IMR-90 (cell line): ENCODE results near the gene LHX5. TPM values are rescaled to one million over a fixed set of nuclear protein-coding genes. Genes with fewer than 3 reads are reported as not detected.

ENCODE experiments used
- ATAC-seq: fragments of 200-7000 bp; cut with Tn5 transposase; 2 replicates; pipeline ENCODE4 v1.9.1; 2020; ENCODE audit warnings: low read depth, mild to moderate bottlenecking, moderate library complexity
- BruUV-seq: library from RNA; stranded (reverse); fragments of 400-500 nt; replicated peaks from 2 replicates; lab custom pipeline; 2021; lab: Mats Ljungman, UMichigan
- CTCF ChIA-PET: fragments of 300-600 bp; formaldehyde crosslinking; extraction: SDS; loops from one replicate; lab custom pipeline; 2021; ENCODE audit warnings: antibody characterized with exemption; lab: Yijun Ruan, JAX
- POLR2A ChIA-PET: fragments of 300-600 bp; sonication (Branson Sonifier 250); formaldehyde crosslinking; loops from one replicate; lab custom pipeline; 2022; ENCODE audit warnings: antibody characterized with exemption; ENCODE audit not compliant: unreplicated experiment; lab: Charles Lee
- DNase-seq: peaks from one replicate; pipeline ENCODE4 v3.0.0; 2013
- H2AFZ ChIP-seq: replicated peaks from 2 replicates; pipeline ENCODE3; 2013; ENCODE audit warnings: low read length, mild to moderate bottlenecking; ENCODE audit not compliant: poor library complexity
- H2AK5ac ChIP-seq: 2 replicates; pipeline ENCODE4 v1.6.1; 2013; ENCODE audit warnings: low read depth, low read length, inconsistent platforms
- H2AK9ac ChIP-seq: replicated peaks from 2 replicates; pipeline ENCODE3; 2013; ENCODE audit warnings: mild to moderate bottlenecking, low read depth, low read length, moderate library complexity; ENCODE audit not compliant: poor library complexity
- H2BK120ac ChIP-seq: 2 replicates; pipeline ENCODE4 v1.6.1; 2013; ENCODE audit warnings: low read depth, low read length, inconsistent platforms
- H2BK15ac ChIP-seq: 3 replicates; pipeline ENCODE4 v1.6.1; 2013; ENCODE audit warnings: low read depth, low read length, inconsistent platforms
- H2BK20ac ChIP-seq: 2 replicates; pipeline ENCODE4 v1.6.1; 2013; ENCODE audit warnings: low read depth, mild to moderate bottlenecking, inconsistent platforms, low read length, moderate library complexity
- H2BK5ac ChIP-seq: 2 replicates; pipeline ENCODE4 v1.6.1; 2013; ENCODE audit warnings: mild to moderate bottlenecking, low read depth, low read length, inconsistent platforms; ENCODE audit not compliant: poor library complexity, severe bottlenecking
- H3K14ac ChIP-seq: replicated peaks from 2 replicates; pipeline ENCODE4 v1.6.1; 2013; ENCODE audit warnings: low read depth, low read length, inconsistent platforms
- H3K18ac ChIP-seq: 2 replicates; pipeline ENCODE4 v1.6.1; 2013; ENCODE audit warnings: low read depth, low read length, control low read depth
- H3K23ac ChIP-seq: 2 replicates; pipeline ENCODE4 v1.6.1; 2013; ENCODE audit warnings: low read depth, low read length, inconsistent platforms
- H3K27ac ChIP-seq: 2 replicates; pipeline ENCODE4 v1.5.1; 2013; ENCODE audit warnings: mild to moderate bottlenecking, control low read depth, low read length; ENCODE audit not compliant: insufficient read depth
- H3K27me3 ChIP-seq: 2 replicates; pipeline ENCODE4 v1.6.1; 2013; ENCODE audit warnings: low read length; ENCODE audit not compliant: control insufficient read depth, insufficient read depth
- H3K36me3 ChIP-seq: 2 replicates; pipeline ENCODE4 v1.6.1; 2013; ENCODE audit warnings: low read length, mixed read lengths; ENCODE audit not compliant: control insufficient read depth, insufficient read depth
- H3K4ac ChIP-seq: 2 replicates; pipeline ENCODE4 v1.6.1; 2013; ENCODE audit warnings: low read depth, low read length, inconsistent platforms
- H3K4me1 ChIP-seq: 2 replicates; pipeline ENCODE4 v1.6.1; 2013; ENCODE audit warnings: low read length, mixed read lengths; ENCODE audit not compliant: control insufficient read depth, insufficient read depth
- H3K4me2 ChIP-seq: 2 replicates; pipeline ENCODE4 v1.6.1; 2013; ENCODE audit warnings: low read depth, mild to moderate bottlenecking, control low read depth, low read length, moderate library complexity
- H3K4me3 ChIP-seq: 2 replicates; pipeline ENCODE4 v1.5.1; 2013; ENCODE audit warnings: low read depth, mild to moderate bottlenecking, control low read depth, low read length, moderate library complexity; ENCODE audit not compliant: insufficient read depth
- H3K56ac ChIP-seq: 2 replicates; pipeline ENCODE4 v1.6.1; 2013; ENCODE audit warnings: low read length, inconsistent platforms; ENCODE audit not compliant: insufficient read depth; ENCODE audit errors: extremely low read depth
- H3K79me1 ChIP-seq, 2 experiments: 2 replicates each; pipeline ENCODE4 v1.6.1; 2013; ENCODE audit warnings: low read length in 2 of 2, inconsistent platforms in 1 of 2, low read depth in 1 of 2
- H3K9ac ChIP-seq: 2 replicates; pipeline ENCODE4 v1.6.1; 2013; ENCODE audit warnings: low read depth, low read length, control low read depth
- H3K9me1 ChIP-seq: 2 replicates; pipeline ENCODE4 v1.6.1; 2013; ENCODE audit warnings: low read length, inconsistent platforms; ENCODE audit not compliant: insufficient read depth
- H3K9me3 ChIP-seq: 2 replicates; pipeline ENCODE4 v1.6.1; 2013; ENCODE audit warnings: low read length; ENCODE audit not compliant: control insufficient read depth, insufficient read depth
- H4K20me1 ChIP-seq: 2 replicates; pipeline ENCODE4 v1.6.1; 2013; ENCODE audit warnings: low read length, inconsistent platforms; ENCODE audit not compliant: insufficient read depth
- H4K5ac ChIP-seq: 2 replicates; pipeline ENCODE4 v1.6.1; 2013; ENCODE audit warnings: mild to moderate bottlenecking, low read depth, low read length, control low read depth
- H4K8ac ChIP-seq, 2 experiments: 2 replicates each; pipeline ENCODE4 v1.6.1; 2013; ENCODE audit warnings: low read depth in 2 of 2, low read length in 2 of 2, control low read depth in 1 of 2, inconsistent platforms in 1 of 2
- H4K91ac ChIP-seq: 2 replicates; pipeline ENCODE4 v1.6.1; 2013; ENCODE audit warnings: low read depth, low read length, inconsistent platforms; ENCODE audit not compliant: insufficient read depth
- BHLHE40 ChIP-seq: fragments of 150-350 bp; IDR thresholded peaks from 2 replicates; pipeline ENCODE4 v1.6.1; 2016; ENCODE audit warnings: mild to moderate bottlenecking, low read depth, low read length
- CEBPB ChIP-seq: IDR thresholded peaks from 2 replicates; pipeline ENCODE4 v1.6.1; 2012; ENCODE audit warnings: low read depth, low read length, improper control_type of control experiment
- CHD1 ChIP-seq: IDR thresholded peaks from 2 replicates; pipeline ENCODE4 v1.6.1; 2012; ENCODE audit warnings: low read depth, low read length, improper control_type of control experiment
- CTCF ChIP-seq: conservative IDR thresholded peaks from 2 replicates; pipeline ENCODE4 v1.5.1; 2012; ENCODE audit warnings: mild to moderate bottlenecking, low read depth, low read length, improper control_type of control experiment
- ELK1 ChIP-seq: fragments of 150-350 bp; IDR thresholded peaks from 2 replicates; pipeline ENCODE4 v1.6.1; 2016; ENCODE audit warnings: low read depth, mild to moderate bottlenecking, low read length, moderate library complexity, borderline replicate concordance
- FOS ChIP-seq: fragments of 150-350 bp; IDR thresholded peaks from 2 replicates; pipeline ENCODE4 v1.6.1; 2016; ENCODE audit warnings: low read depth, low read length
- MAFK ChIP-seq: IDR thresholded peaks from 2 replicates; pipeline ENCODE4 v1.6.1; 2012; ENCODE audit warnings: low read depth, low read length, improper control_type of control experiment
- MAZ ChIP-seq: IDR thresholded peaks from 2 replicates; pipeline ENCODE4 v1.6.1; 2012; ENCODE audit warnings: low read depth, mild to moderate bottlenecking, low read length, improper control_type of control experiment, moderate library complexity, borderline replicate concordance
- MXI1 ChIP-seq: IDR thresholded peaks from 2 replicates; pipeline ENCODE4 v1.6.1; 2012; ENCODE audit warnings: low read depth, mild to moderate bottlenecking, low read length, moderate library complexity, borderline replicate concordance
- NFE2L2 ChIP-seq: fragments of 150-350 bp; IDR thresholded peaks from 2 replicates; pipeline ENCODE4 v1.6.1; 2016; ENCODE audit warnings: low read depth, mild to moderate bottlenecking, low read length
- POLR2A ChIP-seq: IDR thresholded peaks from 2 replicates; pipeline ENCODE4 v1.6.1; 2012; ENCODE audit warnings: mild to moderate bottlenecking, low read depth, low read length
- RAD21 ChIP-seq: IDR thresholded peaks from 2 replicates; pipeline ENCODE4 v1.6.1; 2012; ENCODE audit warnings: low read length, improper control_type of control experiment
- RCOR1 ChIP-seq: IDR thresholded peaks from 2 replicates; pipeline ENCODE4 v1.6.1; 2012; ENCODE audit warnings: mild to moderate bottlenecking, low read length, improper control_type of control experiment; ENCODE audit not compliant: insufficient replicate concordance
- RFX5 ChIP-seq: IDR thresholded peaks from 2 replicates; pipeline ENCODE4 v1.8.0; 2012; ENCODE audit warnings: low read depth, mild to moderate bottlenecking, low read length, moderate library complexity
- SMC3 ChIP-seq: fragments of 150-350 bp; IDR thresholded peaks from 2 replicates; pipeline ENCODE4 v1.6.1; 2016; ENCODE audit warnings: low read depth, mild to moderate bottlenecking, antibody characterized with exemption, low read length, moderate library complexity
- USF2 ChIP-seq: fragments of 150-350 bp; IDR thresholded peaks from 2 replicates; pipeline ENCODE4 v1.6.1; 2017; ENCODE audit warnings: mild to moderate bottlenecking, antibody characterized with exemption, low read length, low read depth
- WGBS, 2 experiments: methylation state at CpG; one replicate each; pipeline versions ENCODE4 v1.1.5 to v1.1.7; 2013; ENCODE audit warnings: missing lambda C conversion rate in 2 of 2; ENCODE audit not compliant: insufficient read length in 1 of 2; ENCODE audit errors: extremely low coverage in 2 of 2; 5-methylcytosine and 5-hydroxymethylcytosine counted together
- dilution Hi-C: fragments of 300-500 bp; cut with HindIII; formaldehyde crosslinking; loops from one replicate; pipeline ENCODE4 v1.14.3; 2018; ENCODE audit warnings: low sequenced_read_pairs; ENCODE audit not compliant: unreplicated experiment
- in situ Hi-C: fragments of 300-500 bp; cut with MboI; formaldehyde crosslinking; loops from 3 replicates; pipeline ENCODE4 v1.14.3; 2019; ENCODE audit warnings: low sequenced_read_pairs, inconsistent platforms, mixed read lengths
- intact Hi-C: fragments of 100-400 bp; cut with micrococcal nuclease; formaldehyde crosslinking; loops from 2 replicates; pipeline ENCODE4 v1.10.0; 2022
- polyA plus RNA-seq, 3 experiments: library from polyadenylated mRNA; depleted of rRNA; stranded (reverse); fragments of >200 nt; gene quantifications; 2 replicates each; pipeline ENCODE4 v1.2.3, GENCODE V29; 2012; ENCODE audit warnings: low replicate concordance in 1 of 3
- total RNA-seq: library from RNA; depleted of rRNA; stranded (reverse); fragments of >200 nt; gene quantifications from 2 replicates; pipeline ENCODE4 v1.2.3, GENCODE V29; 2012

The LHX5 gene
- total and polyA plus RNA-seq, 2 of the 4 experiments (the other 2 are of a cell fraction): not detected

GRCh38 chr12:113506867-113507266 is 35.2 kb upstream of the LHX5 start:
- Histone ChIP-seq H3K56ac (no peak overlapping the region), H3K36me3 (no peaks in the 10 kb centered on the region), H3K4ac (no peak overlapping the region), H3K79me1 (no peaks in the 10 kb centered on the region), H3K4me3 (no peak overlapping the region), H4K8ac (no peak overlapping the region), H4K91ac (no peak overlapping the region), H3K23ac (no peak overlapping the region), H3K27ac (no peak overlapping the region), H2AK9ac (no peak overlapping the region), H4K20me1 (no peaks in the 10 kb centered on the region), H3K9me1 (no peaks in the 10 kb centered on the region), H2BK15ac (no peak overlapping the region), H4K5ac (no peak overlapping the region), H3K9me3 (no peaks in the 10 kb centered on the region), H3K4me2 (no peak overlapping the region), H2BK5ac (no peak overlapping the region), H2AK5ac (no peak overlapping the region), H3K14ac (no peak overlapping the region), H2AFZ (no peak overlapping the region), H2BK120ac (no peak overlapping the region), H3K18ac (no peak overlapping the region), H3K9ac (no peak overlapping the region), H3K27me3 (no peaks in the 10 kb centered on the region), H3K4me1 (no peaks in the 10 kb centered on the region), H2BK20ac (no peak overlapping the region)
- dilution Hi-C loops (no loop called here), in situ Hi-C loops (no loop called here), intact Hi-C loops (no loop called here)
- no TSS peak for BruUV-seq
- no peak for TF ChIP-seq RFX5
- TF ChIP-seq MAFK: no peak
- no peak for TF ChIP-seq CEBPB
- no peak for TF ChIP-seq ELK1
- TF ChIP-seq SMC3: no peak
- no peak for TF ChIP-seq FOS
- no peak for TF ChIP-seq BHLHE40
- TF ChIP-seq MAZ: no peak
- TF ChIP-seq USF2: no peak
- no peak for TF ChIP-seq POLR2A
- no peak for TF ChIP-seq RAD21
- TF ChIP-seq MXI1: no peak
- TF ChIP-seq RCOR1: no peak
- TF ChIP-seq NFE2L2: no peak
- no peak for TF ChIP-seq CTCF
- TF ChIP-seq CHD1: no peak
- ChIA-PET POLR2A (no interaction called here), CTCF (no interaction called here)
- 60% methylated on average over 1 of the region's 2 CpGs; no CpG with 5 or more reads in 1 of the 2 experiments for WGBS, 2 experiments
- DNase-seq (no peak), ATAC-seq (no peak)
